Right atrium auricular region (tissue), 2 donors: ENCODE results near the gene IGFBP7. TPM values are rescaled to one million over a fixed set of nuclear protein-coding genes. Genes with fewer than 3 reads are reported as not detected.

Experiments
- DNase-seq: peaks from one replicate; pipeline ENCODE4 v3.0.0-alpha.2; 2019; ENCODE audit warnings: low spot score
- H3K27ac ChIP-seq, 2 donors: fragments of 200-600 bp; sonication (generic); 1 replicate in 1 of 2; 2 replicates in 1 of 2; pipeline ENCODE4 v1.5.1; 2016 to 2019
- H3K27me3 ChIP-seq, 2 donors: fragments of 200-600 bp; sonication (generic); one replicate each; pipeline versions ENCODE4 v1.5.1 to v1.6.0; 2017 to 2019
- H3K36me3 ChIP-seq: fragments of 200-600 bp; sonication (generic); one replicate; pipeline ENCODE4 v1.5.1; 2016
- H3K4me1 ChIP-seq, 2 donors: fragments of 200-600 bp; sonication (generic); one replicate each; pipeline versions ENCODE4 v1.5.1 to v1.6.0; 2017 to 2019
- H3K4me3 ChIP-seq, 2 donors: fragments of 200-600 bp; sonication (generic); 1 replicate in 1 of 2; 2 replicates in 1 of 2; pipeline ENCODE4 v1.5.1; 2017 to 2019; ENCODE audit warnings: mild to moderate bottlenecking in 1 of 2, moderate library complexity in 1 of 2
- H3K9me3 ChIP-seq, 2 donors: fragments of 200-600 bp; sonication (generic); one replicate each; pipeline ENCODE4 v1.5.1; 2019
- total RNA-seq, 2 donors: library from RNA; depleted of rRNA; stranded (reverse); fragments of >200 nt; gene quantifications; one replicate each; pipeline ENCODE4 v1.1.0, GENCODE V29; 2016
- TF ChIP-seq, protein P1 (sequence below), 2 donors: fragments of 200-600 bp; sonication (generic); IDR thresholded peaks; one replicate each; pipeline ENCODE4 v1.5.1; 2019; ENCODE audit warnings: antibody characterized with exemption in 2 of 2

Gene IGFBP7
- total RNA-seq, 2 donors from 2014 or later, result 866 to 898 TPM

DNA sequence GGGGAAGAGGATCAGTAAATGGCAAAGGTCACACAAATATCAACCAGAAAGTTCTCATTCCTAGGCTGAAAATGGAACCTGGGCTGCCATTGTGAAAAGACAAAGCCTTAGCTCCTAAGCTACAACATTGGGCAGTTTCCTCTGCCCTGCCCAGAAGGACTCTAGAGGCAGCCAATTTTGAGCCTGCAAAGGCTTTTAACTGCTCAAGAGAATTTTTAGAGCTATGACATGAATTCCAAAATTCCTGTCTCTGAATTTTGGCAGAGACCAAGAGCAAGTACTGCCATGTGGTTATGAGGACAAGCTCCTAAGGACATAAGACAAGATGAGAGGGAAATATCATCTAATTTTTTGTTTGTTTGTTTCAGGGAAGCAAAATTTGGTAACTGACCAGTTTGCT, 29.6 kb upstream of the IGFBP7 start:
- Histone ChIP-seq H3K27ac (no peak overlapping the region), H3K27me3 (no peaks in the 10 kb centered on the region), H3K4me3 (no peak overlapping the region), H3K36me3 (no peaks in the 10 kb centered on the region), H3K4me1 (no peaks in the 10 kb centered on the region), H3K9me3 (no peaks in the 10 kb centered on the region)
- TF ChIP-seq, protein P1, sequence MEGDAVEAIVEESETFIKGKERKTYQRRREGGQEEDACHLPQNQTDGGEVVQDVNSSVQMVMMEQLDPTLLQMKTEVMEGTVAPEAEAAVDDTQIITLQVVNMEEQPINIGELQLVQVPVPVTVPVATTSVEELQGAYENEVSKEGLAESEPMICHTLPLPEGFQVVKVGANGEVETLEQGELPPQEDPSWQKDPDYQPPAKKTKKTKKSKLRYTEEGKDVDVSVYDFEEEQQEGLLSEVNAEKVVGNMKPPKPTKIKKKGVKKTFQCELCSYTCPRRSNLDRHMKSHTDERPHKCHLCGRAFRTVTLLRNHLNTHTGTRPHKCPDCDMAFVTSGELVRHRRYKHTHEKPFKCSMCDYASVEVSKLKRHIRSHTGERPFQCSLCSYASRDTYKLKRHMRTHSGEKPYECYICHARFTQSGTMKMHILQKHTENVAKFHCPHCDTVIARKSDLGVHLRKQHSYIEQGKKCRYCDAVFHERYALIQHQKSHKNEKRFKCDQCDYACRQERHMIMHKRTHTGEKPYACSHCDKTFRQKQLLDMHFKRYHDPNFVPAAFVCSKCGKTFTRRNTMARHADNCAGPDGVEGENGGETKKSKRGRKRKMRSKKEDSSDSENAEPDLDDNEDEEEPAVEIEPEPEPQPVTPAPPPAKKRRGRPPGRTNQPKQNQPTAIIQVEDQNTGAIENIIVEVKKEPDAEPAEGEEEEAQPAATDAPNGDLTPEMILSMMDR (IDR thresholded peaks at IDR 0.05), result no peak
- no peak for DNase-seq

- H3K9me3 ChIP-seq, result no peaks in the 10 kb centered on the region
- H3K4me1 ChIP-seq, result no peaks in the 10 kb centered on the region
- H3K36me3 ChIP-seq, result no peaks in the 10 kb centered on the region
- TF ChIP-seq, protein P1 (IDR thresholded peaks at IDR 0.05), result no peak
- H3K4me3 ChIP-seq, result no peak overlapping the region
- H3K27me3 ChIP-seq, result no peaks in the 10 kb centered on the region
- no peak overlapping the region for H3K27ac ChIP-seq
- DNase-seq, result no peak
Observed at GRCh38 chr4:57137261-57137660, 27.1 kb upstream of the IGFBP7 start.

GRCh38 chr4:57136281-57136680, 26.1 kb upstream of the IGFBP7 start:
- H3K27ac ChIP-seq, result no peak overlapping the region
- no peaks in the 10 kb centered on the region for H3K4me1 ChIP-seq
- no peak overlapping the region for H3K4me3 ChIP-seq
- no peaks in the 10 kb centered on the region for H3K9me3 ChIP-seq
- no peak for DNase-seq
- TF ChIP-seq, protein P1 (IDR thresholded peaks at IDR 0.05), result no peak
- H3K27me3 ChIP-seq, result no peaks in the 10 kb centered on the region
- H3K36me3 ChIP-seq, result no peaks in the 10 kb centered on the region

DNA sequence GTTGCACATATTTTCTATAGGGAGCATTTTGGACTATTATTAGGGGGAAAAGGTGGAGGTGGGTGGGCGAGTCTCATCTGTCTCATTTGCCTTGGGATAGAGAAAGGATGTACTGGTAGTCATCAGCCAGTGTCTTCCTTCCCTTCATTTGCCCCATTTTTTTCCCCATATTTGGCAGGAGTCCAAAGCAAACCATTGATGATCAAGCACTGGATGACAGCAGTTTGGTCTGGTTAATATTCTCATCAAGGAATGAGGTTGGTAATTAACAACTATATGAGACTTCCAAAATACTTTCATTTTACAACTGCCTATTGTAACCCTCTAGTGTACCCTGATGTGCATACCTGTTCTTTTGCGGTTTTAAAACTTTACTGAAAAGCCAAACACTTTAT, 22.6 kb upstream of the IGFBP7 start:
- no peak overlapping the region for H3K4me3 ChIP-seq
- DNase-seq, result no peak
- no peaks in the 10 kb centered on the region for H3K4me1 ChIP-seq
- no peak overlapping the region for H3K27ac ChIP-seq
- no peaks in the 10 kb centered on the region for H3K9me3 ChIP-seq
- H3K27me3 ChIP-seq, result no peaks in the 10 kb centered on the region
- TF ChIP-seq, protein P1 (IDR thresholded peaks at IDR 0.05), result no peak
- H3K36me3 ChIP-seq, result no peaks in the 10 kb centered on the region

DNA sequence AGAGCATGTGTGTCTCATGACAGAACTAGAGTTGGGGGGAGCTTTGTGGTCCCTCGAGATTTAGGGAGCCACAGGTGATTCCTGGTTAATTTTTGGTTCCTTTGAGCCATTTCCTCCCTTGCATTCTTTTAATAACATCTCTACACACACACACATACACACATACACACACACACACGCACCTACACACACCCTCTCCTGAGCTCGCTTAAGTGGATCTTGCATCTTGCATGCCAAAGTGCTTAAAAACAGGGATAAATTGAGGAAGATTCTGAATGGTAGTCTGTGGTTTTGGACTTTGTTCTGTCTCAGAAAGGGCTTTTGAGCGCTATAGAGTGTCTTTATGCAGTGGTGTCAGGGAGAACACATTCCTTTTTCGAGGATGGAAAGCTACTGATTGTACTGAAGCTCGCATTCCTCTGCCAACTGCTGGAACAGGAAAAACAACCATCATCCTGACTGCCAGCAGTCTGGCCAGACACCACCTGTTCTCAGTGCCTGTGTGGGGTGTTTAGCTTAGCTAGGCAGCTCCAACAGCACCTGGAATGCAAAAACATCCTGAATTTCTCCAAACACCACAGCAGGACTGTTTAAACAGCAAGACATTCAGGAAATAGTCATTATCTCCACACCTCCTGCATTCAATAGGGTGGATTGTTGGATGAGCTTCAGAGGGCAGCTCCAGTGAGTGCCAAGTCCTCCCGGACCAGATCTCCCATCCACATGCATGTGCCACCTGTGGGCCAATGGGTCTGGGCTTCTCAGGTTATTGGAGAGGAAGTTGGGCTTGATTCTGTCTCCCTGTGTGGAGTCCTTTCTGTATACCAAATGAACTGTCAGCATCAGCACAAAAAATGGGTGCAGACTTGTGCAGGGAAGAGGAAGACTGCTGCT, 21.9 kb upstream of the IGFBP7 start:
- H3K36me3 ChIP-seq, result no peaks in the 10 kb centered on the region
- peaks cover 0 to 5% of the 10 kb centered on the region in 2 donors for H3K9me3 ChIP-seq
- no peak overlapping the region for H3K27ac ChIP-seq
- no peaks in the 10 kb centered on the region for H3K4me1 ChIP-seq
- no peak overlapping the region for H3K4me3 ChIP-seq
- no peaks in the 10 kb centered on the region for H3K27me3 ChIP-seq
- no peak for DNase-seq
- TF ChIP-seq, protein P1 (IDR thresholded peaks at IDR 0.05), result no peak
